ENCODE measurements around the gene IL15.

- no peak for TF ChIP-seq CTCF (IDR thresholded peaks at IDR 0.05)
- no peak for TF ChIP-seq POLR2AphosphoS5 (IDR thresholded peaks at IDR 0.05)
- no peak for TF ChIP-seq POLR2A (IDR thresholded peaks at IDR 0.05)
These were observed 145.8 kb downstream of the IL15 start for GRCh38 chr4:141782205-141782604.

All from prostate gland (tissue), 2 donors.